ENCODE results near the gene HDAC1.

HDAC1 gene

DNA sequence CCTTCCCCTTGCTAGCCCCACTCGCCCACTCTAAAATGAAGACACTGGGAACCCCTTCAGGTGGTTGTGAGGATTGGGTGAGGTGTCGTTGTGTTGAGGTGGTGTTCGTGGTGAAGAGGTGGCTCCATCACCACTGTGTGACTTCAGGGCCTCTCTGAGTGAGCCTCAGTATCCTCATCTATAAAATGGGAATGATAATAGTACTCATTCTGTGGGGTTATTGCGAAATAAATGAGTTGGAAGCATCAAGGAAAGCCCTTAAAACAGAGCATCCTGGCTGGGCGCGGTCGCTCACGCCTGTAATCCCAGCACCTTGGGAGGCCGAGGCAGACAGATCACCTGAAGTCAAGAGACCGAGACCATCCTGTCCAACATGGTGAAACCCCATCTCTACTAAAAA lies 50.8 kb downstream of the HDAC1 start:
- TF ChIP-seq, protein P1, sequence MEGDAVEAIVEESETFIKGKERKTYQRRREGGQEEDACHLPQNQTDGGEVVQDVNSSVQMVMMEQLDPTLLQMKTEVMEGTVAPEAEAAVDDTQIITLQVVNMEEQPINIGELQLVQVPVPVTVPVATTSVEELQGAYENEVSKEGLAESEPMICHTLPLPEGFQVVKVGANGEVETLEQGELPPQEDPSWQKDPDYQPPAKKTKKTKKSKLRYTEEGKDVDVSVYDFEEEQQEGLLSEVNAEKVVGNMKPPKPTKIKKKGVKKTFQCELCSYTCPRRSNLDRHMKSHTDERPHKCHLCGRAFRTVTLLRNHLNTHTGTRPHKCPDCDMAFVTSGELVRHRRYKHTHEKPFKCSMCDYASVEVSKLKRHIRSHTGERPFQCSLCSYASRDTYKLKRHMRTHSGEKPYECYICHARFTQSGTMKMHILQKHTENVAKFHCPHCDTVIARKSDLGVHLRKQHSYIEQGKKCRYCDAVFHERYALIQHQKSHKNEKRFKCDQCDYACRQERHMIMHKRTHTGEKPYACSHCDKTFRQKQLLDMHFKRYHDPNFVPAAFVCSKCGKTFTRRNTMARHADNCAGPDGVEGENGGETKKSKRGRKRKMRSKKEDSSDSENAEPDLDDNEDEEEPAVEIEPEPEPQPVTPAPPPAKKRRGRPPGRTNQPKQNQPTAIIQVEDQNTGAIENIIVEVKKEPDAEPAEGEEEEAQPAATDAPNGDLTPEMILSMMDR (conservative IDR thresholded peaks at IDR 0.05) = no peak
- no peak overlapping the region for H3K27ac ChIP-seq

DNA sequence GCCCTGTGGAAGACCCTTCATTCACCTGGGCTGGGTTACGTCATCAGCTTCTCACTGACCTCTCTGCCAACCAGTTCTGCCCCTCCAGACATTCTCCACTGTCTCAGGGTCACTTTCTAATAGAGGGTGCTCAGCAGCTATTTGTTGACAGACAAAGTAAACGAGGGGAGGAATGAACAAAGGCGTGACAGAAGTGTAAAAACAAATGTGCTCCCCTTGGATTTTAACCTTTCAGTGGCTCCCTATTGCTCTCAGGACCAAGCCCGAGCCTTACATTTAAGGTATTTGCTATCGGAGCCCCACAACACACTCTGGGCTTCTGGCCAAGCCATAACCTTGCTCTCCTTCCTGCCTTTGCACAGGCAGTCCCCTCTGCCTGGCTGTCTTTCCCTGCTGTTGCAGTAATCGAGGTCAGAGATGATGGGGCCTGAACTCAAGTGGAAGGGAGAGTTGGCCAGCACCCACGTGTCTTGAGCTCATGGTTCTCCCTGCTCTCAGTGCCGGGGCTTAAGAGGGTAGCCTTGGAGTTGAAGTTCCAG lies 53.5 kb downstream of the HDAC1 start:
- TF ChIP-seq, protein P1 (conservative IDR thresholded peaks at IDR 0.05) = no peak

DNA sequence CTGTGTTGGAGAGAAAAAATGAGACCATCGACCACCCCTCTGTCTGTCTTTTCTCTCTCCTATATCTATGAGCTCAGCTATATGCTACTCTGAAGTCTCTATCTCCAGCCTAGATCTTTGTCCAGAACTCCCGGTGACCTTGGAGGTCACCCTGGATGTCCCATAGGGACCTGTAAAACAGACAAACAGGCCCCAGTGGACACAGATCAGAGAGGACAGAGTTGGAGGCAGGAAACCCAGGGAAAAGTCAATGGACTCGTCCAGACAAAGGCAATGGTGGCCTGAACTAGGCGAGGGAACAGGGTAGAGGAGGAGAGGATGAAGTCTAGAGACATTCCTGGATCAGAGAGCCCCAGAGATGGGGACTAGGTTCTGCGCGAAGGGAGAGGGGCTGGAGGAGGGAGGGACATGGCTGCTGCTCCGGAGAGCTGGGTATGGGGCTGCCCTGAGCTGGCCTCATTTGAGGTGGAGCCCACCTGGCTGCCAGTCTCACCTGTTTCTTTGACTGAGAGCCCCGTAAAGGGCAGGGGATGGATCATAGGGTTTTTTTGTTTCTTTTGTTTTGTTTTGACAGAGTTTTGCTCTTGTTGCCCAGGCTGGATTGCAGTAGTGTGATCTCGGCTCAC lies 54.8 kb downstream of the HDAC1 start:
- H3K27ac ChIP-seq = no peak overlapping the region
- TF ChIP-seq, protein P1 (conservative IDR thresholded peaks at IDR 0.05) = no peak

More for the DNA sequence above, 53.5 kb downstream of the HDAC1 start:
- H3K27ac ChIP-seq = peak overlapping the region; percentile 21

DNA sequence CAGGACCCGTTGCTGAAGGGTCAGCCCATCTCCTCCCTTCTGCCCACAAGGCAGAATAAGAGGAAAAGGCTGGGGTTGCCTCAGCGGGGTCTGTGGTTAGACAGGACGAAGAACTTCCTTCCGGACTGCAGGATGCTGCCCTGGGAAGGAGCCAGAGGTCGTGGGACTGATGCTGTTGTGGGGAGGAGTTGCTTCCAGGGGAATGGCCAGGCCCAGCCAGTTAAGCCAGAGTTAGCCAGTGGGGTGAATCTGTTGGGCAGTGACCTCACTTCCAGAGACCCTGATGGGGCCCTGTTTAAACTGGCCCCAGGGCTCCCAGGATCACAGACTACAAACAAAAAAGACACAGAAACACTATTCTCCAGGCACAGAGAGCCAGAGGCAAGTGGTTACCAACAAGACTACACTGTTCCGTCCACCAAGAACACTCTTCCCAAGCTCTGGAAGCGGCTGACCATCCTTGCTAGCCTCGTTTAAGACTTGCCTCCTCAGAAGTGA lies 57.4 kb downstream of the HDAC1 start:
- no peak overlapping the region for H3K27ac ChIP-seq
- TF ChIP-seq, protein P1 (conservative IDR thresholded peaks at IDR 0.05) = no peak

DNA sequence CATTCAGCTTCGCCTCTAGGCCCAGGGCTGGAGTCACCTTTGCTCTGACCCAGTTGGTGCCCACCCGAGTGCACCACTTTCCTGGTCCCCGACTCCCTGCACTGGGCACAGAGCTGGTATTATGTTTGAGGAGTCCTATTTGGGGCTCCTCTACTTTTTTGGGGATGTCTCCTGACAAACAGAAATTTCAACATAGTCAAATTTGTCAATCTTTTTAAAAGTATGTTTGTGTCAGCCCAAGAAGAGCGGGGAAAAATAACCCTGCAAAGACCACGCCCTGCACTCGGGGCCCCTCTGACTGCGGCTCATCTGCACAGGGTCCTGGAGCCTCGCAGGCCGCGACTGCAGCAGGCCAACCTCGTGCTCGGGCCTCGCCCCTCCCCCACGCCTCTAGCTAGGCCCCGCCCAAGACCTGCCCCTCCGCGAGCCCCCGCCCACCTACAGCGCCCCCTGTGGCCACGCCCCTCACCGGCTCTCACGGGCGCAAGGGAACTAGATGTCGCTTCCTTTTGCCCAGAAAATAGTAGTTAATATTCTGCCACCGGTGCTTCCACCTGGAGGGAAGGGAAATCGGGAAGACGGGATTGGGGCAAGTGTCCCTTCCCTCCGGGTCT lies 59.0 kb downstream of the HDAC1 start:
- peak overlapping the region; percentile 96 for H3K27ac ChIP-seq
- TF ChIP-seq, protein P1 (conservative IDR thresholded peaks at IDR 0.05) = peak; percentile 55

DNA sequence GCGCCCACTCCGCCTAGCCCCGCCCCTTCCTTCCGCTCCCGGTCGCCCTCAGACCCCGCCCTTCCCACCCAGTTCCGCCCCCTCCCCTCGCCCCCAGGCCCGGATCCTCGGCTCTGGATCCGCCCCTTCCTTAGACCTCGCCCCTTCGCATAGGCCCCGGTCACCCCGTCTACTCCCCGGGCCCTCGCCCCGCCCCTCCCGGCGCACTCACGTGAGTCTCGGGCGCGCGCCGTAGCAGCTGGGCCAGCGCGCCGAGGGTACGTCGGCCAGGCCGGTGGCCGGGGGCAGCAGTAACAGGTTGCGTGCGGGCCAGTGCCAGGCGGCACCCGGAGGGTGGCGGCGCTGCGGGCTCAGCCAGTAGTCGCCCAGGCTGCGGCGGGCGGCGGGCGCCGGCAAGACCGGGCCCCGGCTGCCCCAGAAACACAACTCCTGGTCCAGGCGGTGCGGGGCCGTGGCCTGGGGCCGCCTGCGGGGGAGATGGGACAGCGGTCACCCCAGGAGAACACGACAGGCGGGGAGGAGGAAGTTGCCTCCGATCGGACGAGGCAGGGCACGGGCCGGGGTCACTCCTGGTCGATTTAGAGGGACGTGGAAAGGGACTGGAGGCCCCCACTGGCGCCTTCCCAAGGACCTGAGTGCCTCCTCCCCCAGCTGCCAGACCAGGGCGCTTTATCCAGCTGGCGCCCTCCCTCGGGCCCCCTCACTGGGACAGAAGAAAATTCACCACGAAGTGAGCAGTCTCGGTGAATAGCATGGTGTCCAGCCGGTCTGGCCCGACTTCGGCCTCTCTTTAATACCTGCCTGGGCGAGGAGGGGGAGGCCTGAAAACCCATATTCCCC lies 59.7 kb downstream of the HDAC1 start:
- TF ChIP-seq, protein P1 (conservative IDR thresholded peaks at IDR 0.05) = 0 out of 2 replicates have a peak, but pooled peaks have one; percentile 9
- H3K27ac ChIP-seq = peak overlapping the region; percentile 96
